ENCODE data around the gene PEAK1.

GRCh38 chr15:77456746-77457145 lies 36.8 kb upstream of the PEAK1 start:
- TF ChIP-seq CTCF (IDR thresholded peaks at IDR 0.05; ENCODE audit: insufficient read depth, low read length) (no peak), SPI1 (IDR thresholded peaks at IDR 0.05; ENCODE audit: borderline replicate concordance, low read depth) (no peak), POLR2AphosphoS5 (IDR thresholded peaks at IDR 0.05; ENCODE audit: low read depth) (no peak)
